Vagina (tissue), 2 donors: ENCODE results near the gene DAB2IP.

ENCODE experiments used
- CTCF ChIP-seq, 3 experiments: fragments of 450-650 bp in 2 of 3; fragments of 200-600 bp in 1 of 3; sonication (generic) in 1 of 3; IDR thresholded peaks; one replicate each; pipeline ENCODE4 v1.5.1; 2017 to 2019; ENCODE audit warnings: antibody characterized with exemption in 3 of 3, mild to moderate bottlenecking in 2 of 3, moderate library complexity in 2 of 3
- POLR2A ChIP-seq, 2 donors: fragments of 450-650 bp; IDR thresholded peaks; one replicate each; pipeline ENCODE4 v1.6.1; 2017; ENCODE audit warnings: antibody characterized with exemption in 2 of 2, mild to moderate bottlenecking in 2 of 2, moderate library complexity in 2 of 2
- POLR2AphosphoS5 ChIP-seq, 2 donors: sonication (generic); formaldehyde crosslinking; IDR thresholded peaks; one replicate each; pipeline ENCODE4 v1.9.0; 2017; ENCODE audit warnings: antibody characterized with exemption in 2 of 2, mild to moderate bottlenecking in 2 of 2, low read depth in 1 of 2; ENCODE audit not compliant: insufficient read depth in 1 of 2

- TF ChIP-seq CTCF (IDR thresholded peaks at IDR 0.05) = no peak
- no peak for TF ChIP-seq POLR2A (IDR thresholded peaks at IDR 0.05)
- TF ChIP-seq POLR2AphosphoS5 (IDR thresholded peaks at IDR 0.05; ENCODE audit: insufficient read depth in 1 of 2, low read depth in 1 of 2) = no peak
Measured at GRCh38 chr9:121618504-121618903, 32.9 kb upstream of the DAB2IP start.
